Measurements from ENCODE around the gene PRUNE2. TPM values are rescaled to one million over a fixed set of nuclear protein-coding genes. Genes with fewer than 3 reads are reported as not detected.
"Not testable (repeated sequence)": the region's sequence is repeated elsewhere in the genome, so short reads cannot be mapped to it uniquely, and the experiment has no call there.

The PRUNE2 gene
- polyA plus RNA-seq, 1 donor (not counting 4 experiments of a cell fraction or from before 2014, with no cell fraction given) = 0.41 TPM

DNA sequence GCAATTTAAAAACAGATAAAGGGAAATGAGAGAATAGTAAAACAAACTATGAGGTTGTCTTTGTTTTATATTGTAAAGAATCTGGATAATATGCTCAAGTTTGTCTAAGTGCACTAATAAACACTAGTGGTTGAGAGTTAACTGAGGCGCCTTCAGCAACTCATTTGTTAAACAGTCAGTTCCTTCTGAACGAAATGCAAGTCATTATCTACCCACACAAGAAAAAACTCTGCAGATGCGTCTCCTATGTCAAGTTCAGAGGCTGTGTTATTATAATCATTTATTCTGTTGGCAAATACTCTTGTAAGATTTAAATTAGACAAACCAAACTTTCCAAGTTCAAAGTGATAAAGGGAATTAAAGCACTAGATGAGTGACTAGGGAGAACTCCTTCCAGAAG, 162.0 kb downstream of the PRUNE2 start:
- H4K20me1 ChIP-seq (ENCODE audit: control insufficient read depth, extremely low read depth, insufficient read depth, low read length) = no peaks in the 10 kb centered on the region
- no peaks in the 10 kb centered on the region for H3K9me1 ChIP-seq (ENCODE audit: control insufficient read depth, extremely low read depth, insufficient read depth, low read length)
- dilution Hi-C loops (cut with MboI; ENCODE audit: extremely low pct_ligation_motif_present, low sequenced_read_pairs) = no loop called here
- no peaks in the 10 kb centered on the region for H3K4me1 ChIP-seq (ENCODE audit: control insufficient read depth, extremely low read depth, insufficient read depth, low read length)
- DNase-seq (ENCODE audit: low read depth, low spot score) = no peak
- no peak for FAIRE-seq
- TF ChIP-seq EZH2 (IDR thresholded peaks at IDR 0.05; ENCODE audit: low read length) = no peak
- TF ChIP-seq, protein P1, sequence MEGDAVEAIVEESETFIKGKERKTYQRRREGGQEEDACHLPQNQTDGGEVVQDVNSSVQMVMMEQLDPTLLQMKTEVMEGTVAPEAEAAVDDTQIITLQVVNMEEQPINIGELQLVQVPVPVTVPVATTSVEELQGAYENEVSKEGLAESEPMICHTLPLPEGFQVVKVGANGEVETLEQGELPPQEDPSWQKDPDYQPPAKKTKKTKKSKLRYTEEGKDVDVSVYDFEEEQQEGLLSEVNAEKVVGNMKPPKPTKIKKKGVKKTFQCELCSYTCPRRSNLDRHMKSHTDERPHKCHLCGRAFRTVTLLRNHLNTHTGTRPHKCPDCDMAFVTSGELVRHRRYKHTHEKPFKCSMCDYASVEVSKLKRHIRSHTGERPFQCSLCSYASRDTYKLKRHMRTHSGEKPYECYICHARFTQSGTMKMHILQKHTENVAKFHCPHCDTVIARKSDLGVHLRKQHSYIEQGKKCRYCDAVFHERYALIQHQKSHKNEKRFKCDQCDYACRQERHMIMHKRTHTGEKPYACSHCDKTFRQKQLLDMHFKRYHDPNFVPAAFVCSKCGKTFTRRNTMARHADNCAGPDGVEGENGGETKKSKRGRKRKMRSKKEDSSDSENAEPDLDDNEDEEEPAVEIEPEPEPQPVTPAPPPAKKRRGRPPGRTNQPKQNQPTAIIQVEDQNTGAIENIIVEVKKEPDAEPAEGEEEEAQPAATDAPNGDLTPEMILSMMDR (optimal IDR thresholded peaks at IDR 0.05 in 1 of 3, IDR thresholded peaks at IDR 0.05 in 1 of 3, conservative IDR thresholded peaks at IDR 0.05 in 1 of 3; ENCODE audit: extremely low read depth in 1 of 3, insufficient read depth in 2 of 3, low read length in 3 of 3) = no peak
- no peak overlapping the region for H2AFZ ChIP-seq (ENCODE audit: control insufficient read depth, low read length)
- no peaks in the 10 kb centered on the region for H3K27me3 ChIP-seq (ENCODE audit: control insufficient read depth, extremely low read depth, insufficient read depth, low read length)
- H3K4me3 ChIP-seq (ENCODE audit: control insufficient read depth in 2 of 3, extremely low read depth in 1 of 3, insufficient read depth in 2 of 3, low read depth in 1 of 3, low read length in 3 of 3) = no peak overlapping the region
- H3K9ac ChIP-seq (ENCODE audit: control insufficient read depth, extremely low read depth, insufficient read depth, low read length) = no peak overlapping the region
- no peak overlapping the region for H3K27ac ChIP-seq (ENCODE audit: control insufficient read depth, insufficient read depth, low read length)
- H3K36me3 ChIP-seq (ENCODE audit: control insufficient read depth in 2 of 2, extremely low read depth in 1 of 2, insufficient read depth in 2 of 2, low read length in 2 of 2) = no peaks in the 10 kb centered on the region
- no peaks in the 10 kb centered on the region for H3K79me2 ChIP-seq (ENCODE audit: control insufficient read depth, insufficient read depth, low read length)
- H3K9me3 ChIP-seq (ENCODE audit: control insufficient read depth, low read depth, low read length) = no peaks in the 10 kb centered on the region
- H3K4me2 ChIP-seq (ENCODE audit: control insufficient read depth, extremely low read depth, insufficient read depth, low read depth, low read length) = no peak overlapping the region

DNA sequence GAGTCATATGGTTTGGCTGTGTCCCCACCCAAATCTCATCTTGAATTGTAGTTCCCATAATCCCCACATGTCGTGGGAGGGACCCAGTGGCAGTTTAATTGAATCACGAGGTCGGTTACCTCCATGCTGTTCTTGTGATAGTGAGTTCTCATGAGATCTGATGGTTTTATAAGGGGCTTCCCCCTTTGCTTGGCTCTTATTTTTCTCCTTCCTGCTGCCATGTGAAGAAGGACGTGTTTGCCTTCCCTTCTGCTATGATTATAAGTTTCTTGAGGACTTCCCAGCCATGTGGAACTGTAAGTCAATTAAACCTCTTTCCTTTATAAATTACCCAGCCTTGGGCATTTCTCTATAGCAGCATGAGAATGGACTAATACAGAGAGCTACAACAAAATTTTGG, 163.0 kb downstream of the PRUNE2 start:
- H3K9me1 ChIP-seq (ENCODE audit: control insufficient read depth, extremely low read depth, insufficient read depth, low read length); H3K9ac ChIP-seq (ENCODE audit: control insufficient read depth, extremely low read depth, insufficient read depth, low read length); H3K79me2 ChIP-seq (ENCODE audit: control insufficient read depth, insufficient read depth, low read length); H2AFZ ChIP-seq (ENCODE audit: control insufficient read depth, low read length); H3K27ac ChIP-seq (ENCODE audit: control insufficient read depth, insufficient read depth, low read length); H4K20me1 ChIP-seq (ENCODE audit: control insufficient read depth, extremely low read depth, insufficient read depth, low read length); H3K4me3 ChIP-seq (ENCODE audit: control insufficient read depth in 2 of 3, extremely low read depth in 1 of 3, insufficient read depth in 2 of 3, low read depth in 1 of 3, low read length in 3 of 3); FAIRE-seq; H3K9me3 ChIP-seq (ENCODE audit: control insufficient read depth, low read depth, low read length); DNase-seq (ENCODE audit: low read depth, low spot score); H3K27me3 ChIP-seq (ENCODE audit: control insufficient read depth, extremely low read depth, insufficient read depth, low read length); H3K36me3 ChIP-seq (ENCODE audit: control insufficient read depth in 2 of 2, extremely low read depth in 1 of 2, insufficient read depth in 2 of 2, low read length in 2 of 2); dilution Hi-C loops (cut with MboI; ENCODE audit: extremely low pct_ligation_motif_present, low sequenced_read_pairs); H3K4me2 ChIP-seq (ENCODE audit: control insufficient read depth, extremely low read depth, insufficient read depth, low read depth, low read length); H3K4me1 ChIP-seq (ENCODE audit: control insufficient read depth, extremely low read depth, insufficient read depth, low read length): not testable (repeated sequence)

DNA sequence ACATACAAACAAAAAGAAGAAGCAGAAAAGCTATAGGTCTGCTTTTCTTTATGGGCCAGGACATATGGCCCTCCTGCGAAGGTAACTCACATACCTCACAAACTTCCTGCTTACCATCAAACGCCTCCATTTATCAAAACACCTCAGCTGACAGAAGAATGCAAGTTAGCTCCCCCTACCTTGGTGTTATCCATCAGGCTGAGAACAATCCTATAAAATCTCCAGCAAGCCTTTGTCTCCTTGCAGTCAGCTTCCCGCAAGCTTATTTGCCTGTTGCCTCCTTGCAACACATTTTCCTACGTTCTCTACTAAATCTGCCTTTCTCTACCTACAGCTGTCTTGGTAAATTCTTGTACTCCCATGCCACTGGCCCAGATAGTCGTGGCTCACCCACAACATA, 164.4 kb downstream of the PRUNE2 start:
- Histone ChIP-seq H3K9ac (ENCODE audit: control insufficient read depth, extremely low read depth, insufficient read depth, low read length) (no peak overlapping the region), H2AFZ (ENCODE audit: control insufficient read depth, low read length) (no peak overlapping the region), H3K79me2 (ENCODE audit: control insufficient read depth, insufficient read depth, low read length) (no peaks in the 10 kb centered on the region), H3K9me3 (ENCODE audit: control insufficient read depth, low read depth, low read length) (no peaks in the 10 kb centered on the region), H3K27me3 (ENCODE audit: control insufficient read depth, extremely low read depth, insufficient read depth, low read length) (no peaks in the 10 kb centered on the region), H3K27ac (ENCODE audit: control insufficient read depth, insufficient read depth, low read length) (no peak overlapping the region), H3K4me2 (ENCODE audit: control insufficient read depth, extremely low read depth, insufficient read depth, low read depth, low read length) (no peak overlapping the region), H3K4me1 (ENCODE audit: control insufficient read depth, extremely low read depth, insufficient read depth, low read length) (no peaks in the 10 kb centered on the region), H3K9me1 (ENCODE audit: control insufficient read depth, extremely low read depth, insufficient read depth, low read length) (no peaks in the 10 kb centered on the region), H3K36me3 (ENCODE audit: control insufficient read depth in 2 of 2, extremely low read depth in 1 of 2, insufficient read depth in 2 of 2, low read length in 2 of 2) (no peaks in the 10 kb centered on the region), H3K4me3 (ENCODE audit: control insufficient read depth in 2 of 3, extremely low read depth in 1 of 3, insufficient read depth in 2 of 3, low read depth in 1 of 3, low read length in 3 of 3) (no peak overlapping the region), H4K20me1 (ENCODE audit: control insufficient read depth, extremely low read depth, insufficient read depth, low read length) (no peaks in the 10 kb centered on the region)
- TF ChIP-seq, protein P1 (optimal IDR thresholded peaks at IDR 0.05 in 1 of 3, IDR thresholded peaks at IDR 0.05 in 1 of 3, conservative IDR thresholded peaks at IDR 0.05 in 1 of 3; ENCODE audit: extremely low read depth in 1 of 3, insufficient read depth in 2 of 3, low read length in 3 of 3) = no peak
- TF ChIP-seq EZH2 (IDR thresholded peaks at IDR 0.05; ENCODE audit: low read length) = no peak
- dilution Hi-C loops (cut with MboI; ENCODE audit: extremely low pct_ligation_motif_present, low sequenced_read_pairs) = no loop called here
- DNase-seq (ENCODE audit: low read depth, low spot score) (no peak), FAIRE-seq (no peak)

Measured in keratinocyte (primary cell).